ENCODE data around the gene KRTAP10-1. TPM values are rescaled to one million over a fixed set of nuclear protein-coding genes. Genes with fewer than 3 reads are reported as not detected.

KRTAP10-1 gene
- total and polyA plus RNA-seq, 9 of the 15 experiments (the other 6 are each of a cell fraction or from before 2014, with no cell fraction given) = not detected

- H3K79me2 ChIP-seq (ENCODE audit: control insufficient read depth, insufficient read depth, low read length) = no peaks in the 10 kb centered on the region
- H3K36me3 ChIP-seq (ENCODE audit: control insufficient read depth, insufficient read depth, low read length) = no peaks in the 10 kb centered on the region
- H3K9me1 ChIP-seq (ENCODE audit: control insufficient read depth, insufficient read depth, low read length) = no peaks in the 10 kb centered on the region
- peaks cover 32 to 57% of the 10 kb centered on the region in 2 experiments for H3K27me3 ChIP-seq (ENCODE audit: control insufficient read depth in 2 of 2, insufficient read depth in 2 of 2, low read length in 2 of 2)
- POLR2A ChIA-PET = interaction anchor here (1.1 to 1.3 kb wide), 3 partner anchors 10 to 433 kb away, joined by 3 to 4 read pairs (median 3); no protein-coding TSS in a partner anchor
- intact Hi-C loops (cut with micrococcal nuclease) (loop anchor here (1.0 to 10.0 kb wide), 3 partner anchors 232 to 414 kb away; partner anchors contain the start of gene ITGB2), in situ Hi-C loops (cut with MboI) (no loop called here)
- BruUV-seq (replicated peaks) = no TSS peak
- peaks cover 0 to 18% of the 10 kb centered on the region in 2 experiments; a peak in 2 of 5 replicates for H3K4me1 ChIP-seq (replicated peaks in 1 of 2; ENCODE audit: control insufficient read depth in 2 of 2, insufficient read depth in 2 of 2, low read length in 2 of 2)
- H4K20me1 ChIP-seq (replicated peaks; ENCODE audit: control insufficient read depth, insufficient read depth, low read length) = peaks cover 15% of the 10 kb centered on the region
- no peaks in the 10 kb centered on the region for H3K9me3 ChIP-seq (replicated peaks; ENCODE audit: control insufficient read depth, insufficient read depth, low read depth, low read length)
- H3K9ac ChIP-seq (ENCODE audit: insufficient read depth in 1 of 2, low read depth in 2 of 2, low read length in 2 of 2) = no peak overlapping the region; a peak in 1 of 4 replicates
- FAIRE-seq (peak; percentile 69), ATAC-seq (peak; percentile 95), DNase-seq (ENCODE audit: extremely low read depth in 1 of 4, low spot score in 3 of 4) (peak; percentile 78 to 90 (median 84))
- CTCF ChIA-PET (ENCODE audit: low intra/inter-chr PET ratio) = interaction anchor here (0.5 to 2.2 kb wide), 7 partner anchors 56 to 422 kb away, joined by 3 to 16 read pairs (median 4); no protein-coding TSS in a partner anchor
- 2% methylated on average over 31 of the region's 36 CpGs for WGBS (ENCODE audit: insufficient coverage, low coverage, missing lambda C conversion rate)
- no peak overlapping the region for H3K4me3 ChIP-seq
- no peak overlapping the region for H3K27ac ChIP-seq (ENCODE audit: extremely low read depth, low read depth, low read length)
- peak overlapping the region; percentile 70 for H3K4me2 ChIP-seq (ENCODE audit: insufficient read depth, low read length)
- peak overlapping the region; percentile 36; the same call in 1 of the 2 replicates for H2AFZ ChIP-seq (ENCODE audit: low read depth, low read length)
- TF ChIP-seq GABPA (tag; conservative IDR thresholded peaks at IDR 0.05; ENCODE audit: low read depth) (no peak), FIP1L1 (IDR thresholded peaks at IDR 0.05; ENCODE audit: low read depth, low read length, poor library complexity, severe bottlenecking) (peak; percentile 48), CREB1 (IDR thresholded peaks at IDR 0.05) (no peak), CREB1 (CRISPR knock-in tag; IDR thresholded peaks at IDR 0.05) (peak; percentile 61), JUND (IDR thresholded peaks at IDR 0.05; ENCODE audit: borderline replicate concordance, low read depth, low read length) (peak; percentile 50; the same call in 1 of the 2 replicates), JUND (tag; IDR thresholded peaks at IDR 0.05; ENCODE audit: borderline replicate concordance, low read depth, low read length) (no peak; the same call in 2 of the 3 replicates), CTBP1 (IDR thresholded peaks at IDR 0.05; ENCODE audit: borderline replicate concordance) (peak; percentile 52; the same call in 1 of the 2 replicates), MYNN (IDR thresholded peaks at IDR 0.05) (peak; percentile 21; the same call in 1 of the 2 replicates), MYNN (CRISPR knock-in tag; IDR thresholded peaks at IDR 0.05) (no peak), SLC30A9 (CRISPR knock-in tag; IDR thresholded peaks at IDR 0.05) (no peak), EGR1 (conservative IDR thresholded peaks at IDR 0.05) (peak; percentile 40; the same call in 1 of the 2 replicates), MAFG (tag; conservative IDR thresholded peaks at IDR 0.05) (peak; percentile 66), CBX3 (IDR thresholded peaks at IDR 0.05; ENCODE audit: borderline replicate concordance in 1 of 2, low read length in 2 of 2) (no peak), C11orf30 (IDR thresholded peaks at IDR 0.05; ENCODE audit: low read depth) (peak; percentile 87), ILF3 (IDR thresholded peaks at IDR 0.05; ENCODE audit: borderline replicate concordance) (no peak), DPF2 (IDR thresholded peaks at IDR 0.05) (no peak), HMGN3 (IDR thresholded peaks at IDR 0.05; ENCODE audit: borderline replicate concordance, extremely low read depth, insufficient read length, low read depth, low read length) (peak; percentile 76), TEAD1 (CRISPR knock-in tag; IDR thresholded peaks at IDR 0.05) (no peak), ATF2 (CRISPR knock-in tag; IDR thresholded peaks at IDR 0.05) (no peak)
- TF ChIP-seq, protein P1, sequence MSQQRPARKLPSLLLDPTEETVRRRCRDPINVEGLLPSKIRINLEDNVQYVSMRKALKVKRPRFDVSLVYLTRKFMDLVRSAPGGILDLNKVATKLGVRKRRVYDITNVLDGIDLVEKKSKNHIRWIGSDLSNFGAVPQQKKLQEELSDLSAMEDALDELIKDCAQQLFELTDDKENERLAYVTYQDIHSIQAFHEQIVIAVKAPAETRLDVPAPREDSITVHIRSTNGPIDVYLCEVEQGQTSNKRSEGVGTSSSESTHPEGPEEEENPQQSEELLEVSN (IDR thresholded peaks at IDR 0.05; ENCODE audit: borderline replicate concordance in 1 of 2, extremely low read depth in 1 of 2, insufficient read depth in 1 of 2, insufficient read length in 1 of 2, low read depth in 1 of 2, low read length in 1 of 2, poor library complexity in 1 of 2, severe bottlenecking in 1 of 2) = peak in 1 of 2 experiments; percentile 18
Observed at GRCh38 chr21:44510508-44511218, 29.3 kb downstream of the KRTAP10-1 start.

All from K562 (cell line).